NCI-H526 treated with DMSO at 0.1 percent for 48 hours (cell line): ENCODE results near the gene VWA3B.
"Not testable (repeated sequence)": the region's sequence is repeated elsewhere in the genome, so short reads cannot be mapped to it uniquely, and the experiment has no call there.

ENCODE experiments used
- DNase-seq: peaks from one replicate; lab custom pipeline; 2025; lab: John Stamatoyannopoulos, UW

Gene VWA3B, protein sequence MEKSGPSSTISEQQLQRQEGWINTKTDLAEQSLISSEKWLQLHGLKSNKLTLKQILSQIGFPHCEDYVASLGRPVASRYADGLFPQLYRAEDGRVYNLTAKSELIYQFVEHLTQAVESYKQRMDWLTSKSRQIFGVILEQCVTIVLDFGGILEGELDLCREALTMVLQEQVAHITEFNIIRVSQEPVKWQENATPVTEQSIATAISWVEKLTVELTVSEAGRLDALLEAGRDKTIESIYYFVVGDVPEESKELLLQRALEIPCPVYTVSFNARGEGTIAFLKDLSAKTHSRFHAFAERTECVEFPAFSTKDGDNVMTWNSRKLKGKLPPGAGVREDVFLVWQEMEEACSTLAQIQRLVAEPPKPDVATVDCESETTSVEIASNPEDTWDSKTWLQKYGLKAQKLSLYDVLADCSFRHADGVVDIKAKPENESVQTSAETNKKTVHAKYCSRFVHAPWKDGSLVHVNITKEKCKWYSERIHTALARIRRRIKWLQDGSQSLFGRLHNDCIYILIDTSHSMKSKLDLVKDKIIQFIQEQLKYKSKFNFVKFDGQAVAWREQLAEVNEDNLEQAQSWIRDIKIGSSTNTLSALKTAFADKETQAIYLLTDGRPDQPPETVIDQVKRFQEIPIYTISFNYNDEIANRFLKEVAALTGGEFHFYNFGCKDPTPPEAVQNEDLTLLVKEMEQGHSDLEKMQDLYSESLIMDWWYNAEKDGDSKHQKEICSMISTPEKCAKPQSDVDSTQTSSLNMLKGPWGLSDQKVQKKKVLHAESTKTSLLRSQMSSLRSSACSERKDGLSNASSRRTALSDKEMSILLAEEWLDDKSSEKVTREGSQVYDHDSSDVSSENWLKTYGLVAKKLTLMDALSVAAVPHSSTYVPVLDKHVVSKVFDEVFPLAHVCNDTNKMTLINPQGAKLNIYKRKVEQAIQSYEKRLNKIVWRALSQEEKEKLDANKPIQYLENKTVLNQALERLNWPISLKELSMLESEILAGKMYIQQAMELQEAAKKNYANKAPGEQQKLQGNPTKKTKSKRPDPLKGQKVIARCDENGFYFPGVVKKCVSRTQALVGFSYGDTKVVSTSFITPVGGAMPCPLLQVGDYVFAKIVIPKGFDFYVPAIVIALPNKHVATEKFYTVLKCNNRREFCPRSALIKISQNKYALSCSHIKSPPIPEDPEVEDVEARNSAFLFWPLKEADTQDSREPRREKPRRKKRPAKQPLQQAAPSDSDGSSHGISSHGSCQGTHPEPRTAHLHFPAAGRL (N-terminal part only)

GRCh38 chr2:98086491-98087446 is at the start of gene VWA3B:
VWA3B (plus strand) TSS chr2:98087167; CDS start chr2:98093093, 5,926 bp downstream.
- DNase-seq, result peak; percentile 65

DNA sequence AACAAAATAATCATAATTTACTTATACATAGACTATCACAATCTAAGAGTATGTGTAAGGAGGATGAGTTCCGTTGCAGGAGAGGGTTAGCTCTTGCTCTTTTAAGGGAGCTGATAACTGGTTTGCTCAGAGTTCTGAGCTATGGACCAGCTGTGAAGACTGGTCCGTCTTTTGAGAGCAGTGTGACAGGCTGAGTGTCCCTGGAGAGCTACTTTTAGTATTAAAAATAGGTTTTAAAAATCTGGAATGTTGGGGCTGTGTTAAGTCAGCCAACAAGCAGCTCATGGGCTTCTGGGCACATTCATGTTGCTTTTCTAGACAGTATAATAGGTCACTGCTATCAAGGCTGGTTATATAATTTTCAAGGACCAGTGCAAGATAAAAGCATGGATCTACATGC is 49.8 kb upstream of the VWA3B start:
- no peak for DNase-seq

DNA sequence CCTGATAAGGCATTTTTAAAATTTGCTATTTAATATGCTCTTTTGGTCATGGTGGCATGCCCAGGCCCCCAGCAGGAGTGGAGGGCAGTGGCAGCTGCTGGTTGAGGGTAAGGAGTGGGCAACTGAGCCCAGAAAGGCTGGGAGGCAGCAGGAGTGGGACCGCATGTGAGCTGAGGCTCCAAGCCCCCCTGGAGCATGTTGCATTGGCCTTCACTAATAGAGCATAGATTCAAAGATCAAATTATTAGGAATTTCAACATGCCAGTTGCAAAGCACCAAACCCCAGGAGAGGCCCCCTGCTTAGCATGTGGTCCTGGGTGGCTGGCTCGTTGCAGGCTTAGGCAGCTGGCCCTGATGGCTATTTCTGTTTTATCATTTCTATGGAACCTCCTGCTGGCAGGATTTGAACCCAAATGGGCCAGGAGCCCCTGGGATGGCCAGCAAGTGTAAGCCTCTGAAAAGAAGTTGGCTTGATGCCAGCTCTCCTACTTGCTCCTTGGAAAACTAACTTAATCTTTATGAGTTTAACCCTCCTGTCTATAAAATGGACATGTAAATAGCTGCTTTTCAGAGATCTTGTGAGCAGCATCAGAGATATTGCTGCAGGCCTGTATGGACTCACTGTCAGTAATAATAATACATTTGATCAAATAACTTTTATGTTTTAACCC is 49.2 kb upstream of the VWA3B start:
- DNase-seq, result no peak

GRCh38 chr2:98039085-98039756 is 47.7 kb upstream of the VWA3B start:
- DNase-seq, result no peak

GRCh38 chr2:98040331-98040939 is 46.5 kb upstream of the VWA3B start:
- DNase-seq, result no peak

DNA sequence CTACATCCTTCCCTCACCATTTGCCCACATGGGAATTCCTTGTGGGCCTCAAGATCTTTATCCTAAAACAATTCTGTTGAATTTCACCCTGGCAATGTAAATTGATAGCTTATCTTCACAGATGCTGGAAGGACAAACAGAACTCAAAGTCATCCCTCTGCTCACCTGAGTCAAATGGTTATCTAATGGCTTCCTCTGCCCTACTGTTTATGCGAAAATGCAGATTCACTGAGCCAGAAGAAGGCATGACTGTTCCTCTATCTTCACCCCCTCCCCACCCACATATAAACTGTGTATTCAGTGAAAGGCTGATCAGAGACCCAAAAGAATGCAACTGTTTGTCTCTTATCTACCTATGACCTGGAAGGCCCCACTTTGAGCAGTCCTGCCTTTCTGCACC is 43.9 kb upstream of the VWA3B start:
- DNase-seq, result no peak

- not testable (repeated sequence) for DNase-seq
These were observed 42.2 kb upstream of the VWA3B start for GRCh38 chr2:98044730-98045129.

- DNase-seq, result no peak
These were observed 36.9 kb upstream of the VWA3B start for GRCh38 chr2:98050070-98050469.

DNA sequence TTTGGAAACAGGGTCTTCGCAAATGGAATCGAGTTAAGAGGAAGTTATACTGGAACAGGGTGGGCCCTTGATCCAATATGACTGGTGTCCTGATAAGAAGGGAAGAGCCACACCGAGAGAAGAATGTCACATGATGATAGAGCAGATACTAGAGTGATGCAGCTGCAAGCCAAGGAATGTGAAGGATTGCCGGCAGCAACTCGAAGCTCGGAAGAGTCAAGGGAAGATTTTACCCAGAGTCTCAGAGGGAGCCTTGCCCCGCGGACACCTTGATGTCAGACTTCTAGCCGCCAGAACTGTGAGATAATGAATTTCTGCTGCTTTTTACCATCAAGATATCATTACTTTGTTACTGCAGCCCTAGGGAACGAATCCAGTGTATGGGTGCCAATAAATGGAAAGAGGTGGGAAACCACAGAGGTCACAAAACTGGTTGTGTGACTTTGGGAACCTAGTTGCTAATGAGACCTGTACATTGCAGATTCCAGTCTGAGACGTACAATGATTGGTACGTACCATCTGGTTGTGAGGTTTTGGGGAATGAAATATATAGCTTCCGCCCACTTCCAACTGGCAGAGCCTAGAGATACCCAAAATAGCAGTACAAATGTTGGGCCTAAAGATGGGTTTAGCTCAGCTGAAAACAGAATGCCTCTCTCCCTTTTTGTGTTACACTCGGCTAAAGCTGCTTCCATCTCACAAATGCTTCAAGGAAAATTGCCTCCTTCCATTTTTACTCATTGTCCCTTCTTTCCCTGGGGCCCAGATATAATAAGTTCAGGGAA is 28.6 kb upstream of the VWA3B start:
- DNase-seq, result no peak

DNA sequence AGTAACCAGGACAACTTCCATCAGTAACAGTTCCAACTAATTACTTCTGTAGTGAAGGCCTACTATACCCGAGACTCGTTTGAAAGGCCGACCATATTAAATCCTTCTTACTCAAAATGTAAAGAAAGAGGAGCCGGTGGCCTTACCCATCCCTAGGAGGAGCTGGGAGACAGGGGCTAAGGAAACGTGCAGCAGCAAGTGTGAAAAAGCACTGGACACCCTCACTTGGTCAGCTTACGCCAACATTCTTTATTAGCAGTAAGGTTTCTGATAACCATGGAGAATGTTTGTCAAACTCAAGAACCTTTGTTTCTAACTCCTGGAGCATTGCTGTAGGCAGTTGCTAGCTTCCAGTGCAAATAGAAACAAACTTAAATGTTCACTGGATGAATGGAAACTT is 26.7 kb upstream of the VWA3B start:
- DNase-seq, result no peak

DNA sequence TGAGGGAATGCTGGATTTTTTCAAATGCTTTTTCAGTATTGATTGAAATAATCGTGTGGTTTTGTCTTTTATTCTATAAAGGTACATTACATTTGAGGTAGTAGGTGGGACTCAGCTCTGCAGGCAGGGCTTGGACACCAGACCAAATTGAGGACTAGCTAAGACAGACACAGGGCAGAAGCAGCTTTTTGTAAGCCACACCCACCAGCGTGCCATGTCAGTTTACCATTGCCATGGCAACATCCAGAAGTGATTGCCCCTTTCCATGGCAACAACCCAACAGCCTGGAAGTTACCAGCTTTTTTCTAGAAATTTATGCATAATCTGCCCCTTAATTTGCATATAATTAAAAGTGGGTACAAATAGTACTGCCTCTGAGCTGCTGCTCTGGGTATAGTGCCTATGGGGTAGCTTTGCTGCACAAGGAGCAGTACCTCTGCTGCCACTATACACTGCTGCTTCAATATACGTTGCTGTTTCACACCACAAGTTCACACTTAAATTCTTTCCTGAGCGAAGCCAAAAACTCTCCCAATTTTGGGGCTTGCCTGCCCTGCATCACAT is 23.6 kb upstream of the VWA3B start:
- no peak for DNase-seq

GRCh38 chr2:98065808-98066207 is 21.2 kb upstream of the VWA3B start:
- DNase-seq, result no peak

GRCh38 chr2:98067160-98067559 is 19.8 kb upstream of the VWA3B start:
- DNase-seq, result no peak

DNA sequence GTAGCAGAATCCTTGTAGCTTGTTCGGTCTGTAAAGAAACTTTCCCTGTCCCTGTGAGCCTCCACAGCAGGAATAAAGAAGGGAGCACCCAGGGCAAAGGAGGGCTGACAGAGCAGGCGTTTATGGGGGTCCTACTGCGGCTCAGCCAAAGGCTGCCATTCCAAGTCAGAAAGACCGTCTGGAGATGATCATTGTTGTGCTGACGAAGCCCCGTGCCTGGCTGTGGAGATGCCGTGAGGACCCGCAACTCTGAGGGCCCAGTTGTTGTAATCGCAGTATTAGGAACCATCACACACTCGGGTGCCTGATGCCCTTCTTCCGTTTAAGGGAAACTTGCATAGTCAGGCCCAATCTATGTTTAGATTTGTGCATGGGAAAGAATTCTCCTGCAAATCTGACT is 16.9 kb upstream of the VWA3B start:
- DNase-seq, result no peak

DNA sequence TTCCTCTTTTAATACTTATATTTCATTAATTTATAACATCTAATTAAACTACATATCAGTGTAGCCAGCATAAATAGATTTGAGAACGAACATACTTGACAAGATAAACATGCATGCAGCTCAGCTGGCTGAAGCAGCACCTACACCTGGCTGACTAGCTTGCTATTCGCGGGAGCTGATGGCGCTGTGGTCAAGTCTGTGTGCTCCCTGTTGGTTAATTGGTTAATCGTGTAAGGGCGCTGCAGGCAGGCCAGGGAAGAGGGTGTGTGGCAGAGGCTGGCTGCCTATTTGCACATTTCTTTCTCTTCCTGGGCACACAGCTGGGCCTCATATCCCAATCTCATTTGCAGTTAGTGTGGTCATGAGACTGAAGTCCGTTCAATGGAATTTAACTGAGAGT is 14.5 kb upstream of the VWA3B start:
- no peak for DNase-seq

DNA sequence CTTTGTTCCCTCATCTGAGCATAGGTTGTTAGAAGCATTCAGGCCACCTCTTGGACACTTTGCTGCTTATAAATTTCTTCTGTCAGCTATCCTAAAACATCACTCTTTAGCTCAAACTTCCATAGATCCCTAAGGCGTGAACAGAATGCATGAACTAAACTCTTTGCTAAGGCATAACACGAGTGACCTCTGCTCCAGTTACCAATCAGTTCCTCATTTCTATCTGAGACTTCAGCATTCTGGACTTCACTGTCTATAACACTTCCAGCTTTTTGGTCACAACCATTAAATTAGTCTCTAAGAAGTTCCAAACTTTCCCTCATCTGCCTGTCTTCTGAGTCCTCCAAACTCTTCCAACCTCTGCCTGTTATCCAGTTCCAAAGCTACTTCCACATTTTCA is 8.3 kb upstream of the VWA3B start:
- DNase-seq, result no peak

GRCh38 chr2:98084151-98084868 is 2.7 kb upstream of the VWA3B start:
- DNase-seq, result no peak

DNA sequence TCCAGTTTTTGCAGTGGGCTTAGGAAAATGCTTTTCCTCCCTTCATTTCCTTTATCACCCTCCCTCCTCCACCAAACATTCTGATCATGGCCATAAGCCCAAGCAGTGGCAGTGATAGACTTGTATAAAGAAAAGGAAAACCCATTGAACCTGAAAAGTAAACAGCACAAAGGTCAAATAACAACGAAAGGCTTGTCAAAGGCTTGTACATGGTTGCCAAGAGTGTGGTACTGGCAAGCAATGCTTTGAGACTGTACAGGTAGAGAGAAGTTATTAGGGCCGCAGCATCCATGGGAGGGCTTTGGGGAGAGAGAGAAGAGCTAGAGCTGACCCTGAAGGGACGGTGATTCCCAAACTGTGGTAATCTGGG is 2.1 kb upstream of the VWA3B start:
- no peak for DNase-seq
